Tibial artery (tissue), 4 donors: ENCODE measurements around the gene OPRM1.

Experiments
- DNase-seq, 2 donors: peaks; one replicate each; pipeline ENCODE4 v3.0.0-alpha.2; 2019
- H3K27ac ChIP-seq, 2 donors: fragments of 200-600 bp; sonication (generic) in 1 of 2; 1 replicate in 1 of 2; 2 replicates in 1 of 2; pipeline ENCODE4 v1.5.1; 2018 to 2019; ENCODE audit warnings: mild to moderate bottlenecking in 1 of 2
- H3K27me3 ChIP-seq, 2 donors: fragments of 200-600 bp; sonication (generic) in 1 of 2; one replicate each; pipeline versions ENCODE4 v1.5.1 to v1.6.0; 2016 to 2019
- H3K36me3 ChIP-seq, 3 donors: fragments of 200-600 bp; sonication (generic) in 2 of 3; one replicate each; pipeline ENCODE4 v1.5.1; 2016 to 2019; ENCODE audit warnings: mild to moderate bottlenecking in 2 of 3
- H3K4me1 ChIP-seq, 4 donors: fragments of 200-600 bp; sonication (generic) in 2 of 4; 1 replicate in 3 of 4; 2 replicates in 1 of 4; pipeline ENCODE4 v1.5.1; 2016 to 2019
- H3K4me3 ChIP-seq, 2 donors: fragments of 200-600 bp; sonication (generic) in 1 of 2; 1 replicate in 1 of 2; 2 replicates in 1 of 2; pipeline ENCODE4 v1.5.1; 2018 to 2019; ENCODE audit warnings: mild to moderate bottlenecking in 2 of 2
- H3K9me3 ChIP-seq, 3 donors: fragments of 200-600 bp; sonication (generic) in 1 of 3; one replicate each; pipeline ENCODE4 v1.5.1; 2016 to 2019
- intact Hi-C: fragments of 100-400 bp; cut with DNase I; formaldehyde crosslinking; loops from one replicate; pipeline ENCODE4 v1.15.0; 2023; ENCODE audit warnings: low total_unique reads
- TF ChIP-seq, protein P1 (sequence below), 2 experiments: fragments of 200-600 bp in 1 of 2; fragments of 450-650 bp in 1 of 2; IDR thresholded peaks; one replicate each; pipeline ENCODE4 v1.5.1; 2017 to 2019; ENCODE audit warnings: antibody characterized with exemption in 2 of 2, mild to moderate bottlenecking in 1 of 2, moderate library complexity in 1 of 2

OPRM1 gene

DNA sequence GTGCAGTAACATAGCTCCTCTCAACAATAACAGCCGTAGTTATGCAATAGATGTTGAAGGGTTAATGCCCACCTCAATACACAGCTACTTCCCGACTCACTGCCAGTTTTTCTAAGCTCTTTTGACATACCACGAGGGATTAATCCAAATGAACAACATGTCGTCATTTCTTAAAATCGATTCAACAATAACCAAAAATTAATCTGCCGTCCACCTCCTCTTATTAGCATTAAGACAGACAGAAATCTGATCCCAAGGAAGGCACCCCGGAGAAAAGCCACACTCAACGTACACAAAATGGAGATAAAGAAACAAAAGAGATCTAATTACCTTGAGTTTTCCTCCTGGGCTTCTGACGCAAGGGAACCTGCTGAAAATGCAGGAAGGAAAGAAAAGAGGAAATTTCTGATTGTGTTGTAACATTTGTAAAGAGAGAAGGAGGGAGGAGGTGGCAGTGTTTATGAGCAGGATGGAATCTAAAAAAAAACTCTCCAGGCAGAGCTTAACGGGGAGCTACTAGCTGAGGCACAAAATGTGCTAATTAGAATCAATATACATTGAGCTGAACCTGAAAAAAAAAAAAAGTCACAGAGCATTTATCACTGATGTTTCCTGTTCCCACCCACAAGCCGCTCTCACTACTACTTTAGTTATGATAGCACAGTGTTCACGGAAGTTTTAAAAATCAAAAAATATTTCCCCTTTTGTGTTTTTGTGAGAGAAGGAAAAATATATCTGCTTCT lies 208.2 kb downstream of the OPRM1 start:
- no peaks in the 10 kb centered on the region for H3K9me3 ChIP-seq
- H3K4me1 ChIP-seq = no peaks in the 10 kb centered on the region
- DNase-seq = no peak
- no peaks in the 10 kb centered on the region for H3K27me3 ChIP-seq
- H3K4me3 ChIP-seq = no peak overlapping the region
- TF ChIP-seq, protein P1, sequence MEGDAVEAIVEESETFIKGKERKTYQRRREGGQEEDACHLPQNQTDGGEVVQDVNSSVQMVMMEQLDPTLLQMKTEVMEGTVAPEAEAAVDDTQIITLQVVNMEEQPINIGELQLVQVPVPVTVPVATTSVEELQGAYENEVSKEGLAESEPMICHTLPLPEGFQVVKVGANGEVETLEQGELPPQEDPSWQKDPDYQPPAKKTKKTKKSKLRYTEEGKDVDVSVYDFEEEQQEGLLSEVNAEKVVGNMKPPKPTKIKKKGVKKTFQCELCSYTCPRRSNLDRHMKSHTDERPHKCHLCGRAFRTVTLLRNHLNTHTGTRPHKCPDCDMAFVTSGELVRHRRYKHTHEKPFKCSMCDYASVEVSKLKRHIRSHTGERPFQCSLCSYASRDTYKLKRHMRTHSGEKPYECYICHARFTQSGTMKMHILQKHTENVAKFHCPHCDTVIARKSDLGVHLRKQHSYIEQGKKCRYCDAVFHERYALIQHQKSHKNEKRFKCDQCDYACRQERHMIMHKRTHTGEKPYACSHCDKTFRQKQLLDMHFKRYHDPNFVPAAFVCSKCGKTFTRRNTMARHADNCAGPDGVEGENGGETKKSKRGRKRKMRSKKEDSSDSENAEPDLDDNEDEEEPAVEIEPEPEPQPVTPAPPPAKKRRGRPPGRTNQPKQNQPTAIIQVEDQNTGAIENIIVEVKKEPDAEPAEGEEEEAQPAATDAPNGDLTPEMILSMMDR (IDR thresholded peaks at IDR 0.05) = no peak
- H3K27ac ChIP-seq = no peak overlapping the region
- H3K36me3 ChIP-seq = no peaks in the 10 kb centered on the region
- intact Hi-C loops = no loop called here

- no peak overlapping the region for H3K27ac ChIP-seq
- TF ChIP-seq, protein P1 (IDR thresholded peaks at IDR 0.05) = no peak
- no peaks in the 10 kb centered on the region for H3K9me3 ChIP-seq
- intact Hi-C loops = no loop called here
- no peaks in the 10 kb centered on the region for H3K36me3 ChIP-seq
- H3K4me3 ChIP-seq = no peak overlapping the region
- H3K27me3 ChIP-seq = no peaks in the 10 kb centered on the region
- no peaks in the 10 kb centered on the region for H3K4me1 ChIP-seq
- DNase-seq = no peak
Observed at GRCh38 chr6:154249499-154250298, 210.7 kb downstream of the OPRM1 start.

GRCh38 chr6:154251116-154251515 lies 212.1 kb downstream of the OPRM1 start:
- Histone ChIP-seq H3K27ac (no peak overlapping the region), H3K4me3 (no peak overlapping the region), H3K9me3 (no peaks in the 10 kb centered on the region), H3K36me3 (no peaks in the 10 kb centered on the region), H3K4me1 (no peaks in the 10 kb centered on the region), H3K27me3 (no peaks in the 10 kb centered on the region)
- no peak for DNase-seq
- TF ChIP-seq, protein P1 (IDR thresholded peaks at IDR 0.05) = no peak
- intact Hi-C loops = no loop called here

GRCh38 chr6:154252678-154253077 lies 213.6 kb downstream of the OPRM1 start:
- intact Hi-C loops = no loop called here
- no peak overlapping the region for H3K4me3 ChIP-seq
- no peaks in the 10 kb centered on the region for H3K9me3 ChIP-seq
- H3K27me3 ChIP-seq = no peaks in the 10 kb centered on the region
- H3K36me3 ChIP-seq = no peaks in the 10 kb centered on the region
- H3K4me1 ChIP-seq = no peaks in the 10 kb centered on the region
- H3K27ac ChIP-seq = no peak overlapping the region
- TF ChIP-seq, protein P1 (IDR thresholded peaks at IDR 0.05) = no peak
- DNase-seq = no peak

DNA sequence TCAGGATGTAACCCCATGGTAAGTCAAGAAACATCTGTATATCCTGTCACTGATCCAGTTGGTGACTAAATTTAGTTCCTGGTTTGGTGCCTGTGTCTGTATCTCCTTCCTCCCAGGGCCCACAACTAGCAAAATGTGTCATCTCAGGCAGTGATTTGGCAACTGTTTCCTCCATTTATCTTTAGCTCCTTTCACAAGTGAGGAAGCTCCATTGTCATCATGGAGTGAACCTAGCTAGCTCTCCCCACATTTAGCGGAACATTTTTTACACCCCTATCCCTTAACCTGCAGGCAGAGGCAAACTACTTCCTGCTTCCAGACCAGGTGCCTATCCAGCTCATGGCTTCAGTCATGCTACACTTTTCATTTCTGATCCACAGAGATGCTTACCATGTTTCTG lies 218.0 kb downstream of the OPRM1 start:
- no peak for DNase-seq
- no peaks in the 10 kb centered on the region for H3K9me3 ChIP-seq
- H3K27ac ChIP-seq = no peak overlapping the region
- H3K27me3 ChIP-seq = no peaks in the 10 kb centered on the region
- intact Hi-C loops = no loop called here
- no peaks in the 10 kb centered on the region for H3K4me1 ChIP-seq
- H3K36me3 ChIP-seq = no peaks in the 10 kb centered on the region
- TF ChIP-seq, protein P1 (IDR thresholded peaks at IDR 0.05) = no peak
- H3K4me3 ChIP-seq = no peak overlapping the region
